ENCODE results near the gene CBY2.
"Not testable (repeated sequence)": the region's sequence is repeated elsewhere in the genome, so short reads cannot be mapped to it uniquely, and the experiment has no call there.

The CBY2 gene

GRCh38 chr13:45702088-45702487, at the start of gene CBY2:
TSS of gene CBY2 (plus strand) at chr13:45702320. CDS start at chr13:45702391, 71 bp downstream.
- TF ChIP-seq, protein P1, sequence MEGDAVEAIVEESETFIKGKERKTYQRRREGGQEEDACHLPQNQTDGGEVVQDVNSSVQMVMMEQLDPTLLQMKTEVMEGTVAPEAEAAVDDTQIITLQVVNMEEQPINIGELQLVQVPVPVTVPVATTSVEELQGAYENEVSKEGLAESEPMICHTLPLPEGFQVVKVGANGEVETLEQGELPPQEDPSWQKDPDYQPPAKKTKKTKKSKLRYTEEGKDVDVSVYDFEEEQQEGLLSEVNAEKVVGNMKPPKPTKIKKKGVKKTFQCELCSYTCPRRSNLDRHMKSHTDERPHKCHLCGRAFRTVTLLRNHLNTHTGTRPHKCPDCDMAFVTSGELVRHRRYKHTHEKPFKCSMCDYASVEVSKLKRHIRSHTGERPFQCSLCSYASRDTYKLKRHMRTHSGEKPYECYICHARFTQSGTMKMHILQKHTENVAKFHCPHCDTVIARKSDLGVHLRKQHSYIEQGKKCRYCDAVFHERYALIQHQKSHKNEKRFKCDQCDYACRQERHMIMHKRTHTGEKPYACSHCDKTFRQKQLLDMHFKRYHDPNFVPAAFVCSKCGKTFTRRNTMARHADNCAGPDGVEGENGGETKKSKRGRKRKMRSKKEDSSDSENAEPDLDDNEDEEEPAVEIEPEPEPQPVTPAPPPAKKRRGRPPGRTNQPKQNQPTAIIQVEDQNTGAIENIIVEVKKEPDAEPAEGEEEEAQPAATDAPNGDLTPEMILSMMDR (IDR thresholded peaks at IDR 0.05; ENCODE audit: insufficient read depth, low read depth, low read length, missing control alignments): no peak
- no peak within 1 kb of the TSS for H3K4me3 ChIP-seq (ENCODE audit: low read length)
- DNase-seq (ENCODE audit: low read depth): no peak

DNA sequence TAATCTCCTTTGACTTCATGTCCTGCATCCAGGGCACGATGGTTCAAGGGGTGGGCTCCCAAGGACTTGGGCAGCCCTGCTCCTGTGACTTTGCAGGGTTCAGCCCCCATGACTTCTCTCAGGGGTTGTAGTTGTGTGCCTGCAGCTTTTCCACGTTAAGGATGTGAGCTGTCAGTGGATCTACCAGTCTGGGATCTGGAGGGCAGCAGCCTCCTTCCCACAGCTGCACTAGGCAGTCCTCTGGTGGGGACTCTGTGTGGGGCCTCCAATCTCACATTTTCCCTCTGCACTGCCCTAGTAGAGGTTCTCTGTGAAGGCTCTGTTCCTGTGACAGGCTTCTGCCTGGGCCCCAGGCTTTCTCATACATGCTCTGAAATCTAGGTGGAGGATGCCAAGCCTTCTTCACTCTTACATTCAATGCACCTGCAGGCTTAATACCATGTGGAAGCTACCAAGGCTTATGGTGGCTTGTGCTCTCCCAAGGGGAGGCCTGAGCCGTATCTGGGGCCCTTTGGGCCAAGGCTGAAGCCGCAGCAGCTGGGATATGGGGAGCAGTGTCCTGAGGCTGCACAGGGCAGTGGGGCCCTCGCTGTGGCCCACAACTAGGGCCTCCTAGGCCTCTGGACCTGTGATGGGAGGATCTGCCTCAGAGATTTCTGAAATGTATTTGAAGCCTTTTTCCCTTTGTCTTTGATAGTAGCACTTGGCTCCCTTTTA, 47.3 kb upstream of the CBY2 start:
- H3K4me3 ChIP-seq (ENCODE audit: low read length): no peak overlapping the region
- DNase-seq (ENCODE audit: low read depth): no peak
- TF ChIP-seq, protein P1 (IDR thresholded peaks at IDR 0.05; ENCODE audit: insufficient read depth, low read depth, low read length, missing control alignments): no peak

- TF ChIP-seq, protein P1 (IDR thresholded peaks at IDR 0.05; ENCODE audit: insufficient read depth, low read depth, low read length, missing control alignments): no peak
- DNase-seq (ENCODE audit: low read depth): peak; percentile 69
- no peak overlapping the region for H3K4me3 ChIP-seq (ENCODE audit: low read length)
These were observed 43.4 kb upstream of the CBY2 start for GRCh38 chr13:45658586-45659235.

- TF ChIP-seq, protein P1 (IDR thresholded peaks at IDR 0.05; ENCODE audit: insufficient read depth, low read depth, low read length, missing control alignments): no peak
- DNase-seq (ENCODE audit: low read depth): no peak
- no peak overlapping the region for H3K4me3 ChIP-seq (ENCODE audit: low read length)
These were observed 42.6 kb upstream of the CBY2 start for GRCh38 chr13:45659536-45659935.

DNA sequence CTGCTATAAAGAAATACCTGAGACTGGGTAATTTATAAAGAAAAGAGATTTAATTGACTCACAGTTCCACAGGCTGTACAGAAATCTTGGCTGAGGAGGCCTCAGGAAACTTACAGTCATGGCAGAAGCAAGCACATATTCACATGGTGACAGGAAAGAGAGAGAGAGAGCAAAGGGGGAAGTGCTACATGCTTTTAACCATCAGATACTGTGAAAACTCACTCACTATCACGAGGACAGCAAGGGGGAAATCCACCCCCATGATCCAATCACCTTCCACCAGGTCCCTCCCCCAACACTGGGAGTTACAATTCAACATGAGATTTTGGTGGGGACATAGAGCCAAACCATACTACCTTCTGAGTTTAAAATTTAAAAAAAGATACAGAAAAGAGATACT, 41.7 kb upstream of the CBY2 start:
- not testable (repeated sequence) for H3K4me3 ChIP-seq (ENCODE audit: low read length); DNase-seq (ENCODE audit: low read depth)

DNA sequence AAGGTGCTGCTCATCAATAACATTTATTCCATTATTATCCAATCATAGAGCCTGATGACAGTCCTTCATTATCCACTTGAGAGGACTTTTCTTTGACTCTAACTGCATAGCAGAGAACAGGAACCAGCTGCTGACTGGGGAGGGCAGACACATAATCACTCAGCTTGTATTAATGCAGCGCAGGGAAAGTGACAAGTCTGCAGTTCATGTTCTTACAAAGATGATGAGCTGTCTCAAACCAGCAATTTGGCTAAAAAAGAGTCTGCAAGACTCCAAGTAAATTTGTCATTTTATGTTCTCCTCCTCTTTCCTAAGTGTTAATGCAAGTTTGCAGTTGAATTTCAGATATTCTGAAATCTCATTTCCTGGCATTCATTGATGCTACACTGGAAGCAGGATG, 40.0 kb upstream of the CBY2 start:
- TF ChIP-seq, protein P1 (IDR thresholded peaks at IDR 0.05; ENCODE audit: insufficient read depth, low read depth, low read length, missing control alignments): no peak
- no peak for DNase-seq (ENCODE audit: low read depth)
- no peak overlapping the region for H3K4me3 ChIP-seq (ENCODE audit: low read length)

DNA sequence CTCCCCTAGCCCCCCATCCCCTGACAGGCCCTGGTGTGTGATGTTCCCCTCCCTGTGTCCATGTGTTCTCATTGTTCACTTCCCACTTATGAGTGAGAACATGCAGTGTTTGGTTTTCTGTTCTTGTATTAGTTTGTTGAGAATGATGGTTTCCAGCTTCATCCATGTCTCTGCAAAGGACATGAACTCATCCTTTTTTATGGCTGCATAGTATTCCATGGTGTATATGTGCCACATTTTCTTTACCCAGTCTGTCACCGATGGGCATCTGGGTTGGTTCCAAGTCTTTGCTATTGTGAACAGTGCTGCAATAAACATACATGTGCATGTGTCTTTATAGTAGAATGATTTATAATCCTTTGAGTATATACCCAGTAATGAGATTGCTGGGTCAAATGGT, 39.2 kb upstream of the CBY2 start:
- not testable (repeated sequence) for H3K4me3 ChIP-seq (ENCODE audit: low read length); DNase-seq (ENCODE audit: low read depth)

DNA sequence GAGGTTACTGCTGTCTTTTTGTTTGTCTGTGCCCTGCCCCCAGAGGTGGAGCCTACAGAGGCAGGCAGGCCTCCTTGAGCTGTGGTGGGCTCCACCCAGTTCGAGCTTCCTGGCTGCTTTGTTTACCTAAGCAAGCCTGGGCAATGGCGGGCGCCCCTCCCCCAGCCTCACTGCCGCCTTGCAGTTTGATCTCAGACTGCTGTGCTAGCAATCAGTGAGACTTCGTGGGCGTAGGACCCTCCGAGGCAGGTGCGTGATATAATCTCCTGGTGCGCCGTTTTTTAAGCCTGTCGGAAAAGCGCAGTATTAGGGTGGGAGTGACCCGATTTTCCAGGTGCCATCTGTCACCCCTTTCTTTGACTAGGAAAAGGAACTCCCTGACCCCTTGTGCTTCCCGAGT, 32.5 kb upstream of the CBY2 start:
- H3K4me3 ChIP-seq (ENCODE audit: low read length); DNase-seq (ENCODE audit: low read depth): not testable (repeated sequence)
